Omental fat pad (tissue), 4 donors: ENCODE measurements around the gene STAM2. TPM values are rescaled to one million over a fixed set of nuclear protein-coding genes. Genes with fewer than 3 reads are reported as not detected.

Experiments
- ATAC-seq: fragments of 150-250 bp; one replicate; pipeline ENCODE4 v1.9.1; 2016; ENCODE audit warnings: mild to moderate bottlenecking, moderate library complexity; ENCODE audit not compliant: low FRiP score
- DNase-seq: peaks from one replicate; pipeline ENCODE4 v3.0.0-alpha.2; 2019; ENCODE audit warnings: low spot score
- total RNA-seq, 4 donors: library from RNA; depleted of rRNA; stranded (reverse); fragments of >200 nt; gene quantifications; one replicate each; pipeline ENCODE4 v1.1.0, GENCODE V29; 2016
- TF ChIP-seq, protein P1 (sequence below), 3 donors: fragments of 450-650 bp; IDR thresholded peaks; one replicate each; pipeline ENCODE4 v1.5.1; 2016 to 2017; ENCODE audit warnings: antibody characterized with exemption in 3 of 3, mild to moderate bottlenecking in 3 of 3, moderate library complexity in 2 of 3

The STAM2 gene
- total RNA-seq, 4 donors from 2014 or later = 23.9 to 47.8 (median 33.4) TPM

DNA sequence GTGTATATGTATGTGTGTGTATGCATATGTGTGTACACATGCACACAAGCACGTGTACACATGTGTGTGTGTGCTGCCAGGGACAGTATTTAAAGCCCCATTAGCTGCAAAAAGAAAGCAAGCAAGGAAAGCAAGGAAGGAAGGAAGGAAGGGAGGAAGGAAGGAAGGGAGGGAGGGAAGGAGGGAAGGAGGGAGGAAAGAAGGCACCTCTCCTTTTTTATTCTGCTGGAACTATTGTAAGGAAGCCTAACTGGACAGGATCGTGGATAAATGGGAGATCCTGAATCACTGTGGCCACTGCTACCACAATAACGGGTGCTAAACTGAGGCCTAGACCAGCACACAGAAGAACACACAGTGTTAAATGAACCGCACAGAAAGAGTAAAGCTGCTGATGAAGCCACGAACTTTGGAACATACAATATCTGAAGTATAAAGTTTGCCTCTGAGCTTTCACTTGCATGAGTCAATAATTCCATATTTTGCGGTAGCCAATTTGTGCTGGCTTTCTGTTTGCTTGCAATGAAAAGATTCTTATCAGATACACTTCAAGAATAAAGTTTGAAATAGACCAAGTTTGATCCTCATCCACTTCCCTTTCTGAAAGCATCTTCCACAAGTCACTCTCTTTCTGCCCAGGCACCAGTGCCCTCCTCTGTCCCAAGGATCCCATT lies 92.2 kb downstream of the STAM2 start:
- no peak for ATAC-seq
- no peak for DNase-seq
- TF ChIP-seq, protein P1, sequence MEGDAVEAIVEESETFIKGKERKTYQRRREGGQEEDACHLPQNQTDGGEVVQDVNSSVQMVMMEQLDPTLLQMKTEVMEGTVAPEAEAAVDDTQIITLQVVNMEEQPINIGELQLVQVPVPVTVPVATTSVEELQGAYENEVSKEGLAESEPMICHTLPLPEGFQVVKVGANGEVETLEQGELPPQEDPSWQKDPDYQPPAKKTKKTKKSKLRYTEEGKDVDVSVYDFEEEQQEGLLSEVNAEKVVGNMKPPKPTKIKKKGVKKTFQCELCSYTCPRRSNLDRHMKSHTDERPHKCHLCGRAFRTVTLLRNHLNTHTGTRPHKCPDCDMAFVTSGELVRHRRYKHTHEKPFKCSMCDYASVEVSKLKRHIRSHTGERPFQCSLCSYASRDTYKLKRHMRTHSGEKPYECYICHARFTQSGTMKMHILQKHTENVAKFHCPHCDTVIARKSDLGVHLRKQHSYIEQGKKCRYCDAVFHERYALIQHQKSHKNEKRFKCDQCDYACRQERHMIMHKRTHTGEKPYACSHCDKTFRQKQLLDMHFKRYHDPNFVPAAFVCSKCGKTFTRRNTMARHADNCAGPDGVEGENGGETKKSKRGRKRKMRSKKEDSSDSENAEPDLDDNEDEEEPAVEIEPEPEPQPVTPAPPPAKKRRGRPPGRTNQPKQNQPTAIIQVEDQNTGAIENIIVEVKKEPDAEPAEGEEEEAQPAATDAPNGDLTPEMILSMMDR (IDR thresholded peaks at IDR 0.05) = no peak

DNA sequence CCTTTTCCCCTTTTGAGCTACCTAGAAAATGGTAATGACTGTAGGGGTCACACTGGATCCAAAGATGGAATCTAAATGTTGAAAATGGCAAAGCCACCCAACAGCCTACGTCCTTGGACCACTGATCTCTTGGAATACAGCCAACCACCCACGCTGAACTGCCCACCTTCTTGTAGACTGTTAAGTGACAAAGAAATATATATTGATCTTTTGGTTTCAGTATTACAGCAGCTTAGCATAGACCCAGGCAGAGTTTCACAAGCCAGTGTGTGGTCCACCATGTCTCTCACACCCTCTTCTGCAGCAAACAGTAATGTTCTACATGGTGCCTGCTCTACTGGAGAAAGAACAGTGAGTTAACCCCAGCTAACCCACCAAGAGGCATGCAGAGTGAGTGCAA lies 96.9 kb downstream of the STAM2 start:
- DNase-seq (no peak), ATAC-seq (no peak)
- TF ChIP-seq, protein P1 (IDR thresholded peaks at IDR 0.05) = no peak

DNA sequence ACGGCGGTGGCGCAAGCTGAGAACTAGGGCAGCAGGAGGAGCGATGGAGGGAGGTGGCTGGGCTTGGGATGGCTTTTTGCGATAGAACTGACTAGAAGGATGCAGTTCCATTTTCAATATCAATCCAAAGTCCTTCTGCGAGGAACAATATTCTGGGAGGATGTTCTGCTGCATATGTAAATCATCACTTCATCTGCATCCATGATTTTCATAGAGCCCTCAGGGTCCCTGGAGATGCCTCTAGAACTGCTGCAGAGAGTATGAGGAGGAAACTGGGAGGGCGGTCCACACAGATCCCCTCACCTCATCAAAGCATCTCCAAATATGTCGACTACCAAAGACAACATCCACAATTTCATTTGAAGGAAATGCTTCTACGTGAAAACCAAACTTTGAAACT lies 97.5 kb downstream of the STAM2 start:
- DNase-seq = no peak
- TF ChIP-seq, protein P1 (IDR thresholded peaks at IDR 0.05) = no peak
- ATAC-seq = no peak

DNA sequence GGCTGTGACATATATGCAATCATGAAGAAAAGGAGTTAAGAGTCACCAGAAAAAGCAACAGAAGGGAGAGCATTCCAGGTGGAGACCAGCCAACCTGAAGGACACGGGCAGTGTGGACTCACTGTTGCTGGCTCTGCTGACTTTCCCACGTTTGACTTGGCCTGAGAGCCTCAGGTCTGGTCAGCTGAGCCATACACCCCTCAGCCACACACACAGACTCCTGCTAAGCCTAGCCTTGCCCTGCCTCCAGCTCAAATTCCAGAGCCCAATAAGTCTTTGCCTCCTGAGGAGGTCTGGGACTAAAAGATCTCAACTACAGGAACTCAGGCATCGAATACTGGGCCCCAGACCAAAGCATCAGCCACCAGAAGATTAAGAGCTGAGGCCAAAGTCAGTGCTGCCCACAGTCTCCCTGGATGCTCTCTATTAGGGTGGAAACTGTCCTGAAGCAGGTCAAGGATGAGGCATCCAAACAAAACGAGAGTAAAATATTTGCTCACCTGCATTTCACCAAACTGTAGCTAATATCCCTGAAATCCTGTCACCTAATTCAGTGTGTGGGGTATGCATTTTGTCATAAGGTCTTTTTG lies 100.0 kb downstream of the STAM2 start:
- ATAC-seq (no peak), DNase-seq (no peak)

DNA sequence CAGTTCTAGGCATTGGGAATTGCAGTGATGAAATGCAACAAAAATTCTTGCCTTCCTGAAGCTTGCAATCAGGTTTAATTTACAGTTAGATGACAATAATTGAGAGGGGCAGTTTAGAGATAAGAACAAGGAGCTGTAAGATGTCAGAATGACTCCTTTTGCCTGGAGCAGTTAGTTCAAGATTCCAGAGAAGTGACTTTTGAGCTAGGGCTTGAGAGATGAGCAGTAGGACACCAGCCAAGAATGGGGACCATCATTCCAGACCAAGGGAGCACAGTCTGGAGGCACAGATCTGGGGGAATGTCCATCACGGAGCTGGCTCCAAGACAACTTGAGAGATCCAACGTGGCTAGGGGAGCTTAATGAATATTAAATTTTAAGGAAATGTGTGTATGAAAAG lies 103.6 kb downstream of the STAM2 start:
- TF ChIP-seq, protein P1 (IDR thresholded peaks at IDR 0.05) = no peak
- ATAC-seq = no peak

More for the DNA sequence above, 100.0 kb downstream of the STAM2 start:
- TF ChIP-seq, protein P1 (IDR thresholded peaks at IDR 0.05) = no peak

DNA sequence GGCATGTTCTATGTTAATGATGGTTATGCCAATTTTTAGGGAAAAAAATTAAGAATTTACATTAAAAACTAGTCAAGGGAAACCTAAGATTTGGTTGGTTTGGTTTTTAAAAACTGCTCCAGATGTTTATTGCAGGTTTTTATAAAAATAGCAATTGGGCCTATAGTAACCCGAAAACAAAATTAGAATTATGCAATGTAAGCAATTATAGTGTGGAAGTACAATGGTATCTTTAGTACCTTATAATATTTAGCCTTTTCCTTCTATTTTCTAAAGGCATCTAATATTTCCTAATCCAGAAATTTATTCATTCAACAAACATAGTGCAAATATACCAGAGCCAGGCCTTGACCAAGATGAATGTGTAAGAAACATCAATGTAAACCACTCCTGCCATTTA lies 104.0 kb downstream of the STAM2 start:
- DNase-seq = no peak
- TF ChIP-seq, protein P1 (IDR thresholded peaks at IDR 0.05) = no peak
- no peak for ATAC-seq

More for the DNA sequence above, 103.6 kb downstream of the STAM2 start:
- no peak for DNase-seq

DNA sequence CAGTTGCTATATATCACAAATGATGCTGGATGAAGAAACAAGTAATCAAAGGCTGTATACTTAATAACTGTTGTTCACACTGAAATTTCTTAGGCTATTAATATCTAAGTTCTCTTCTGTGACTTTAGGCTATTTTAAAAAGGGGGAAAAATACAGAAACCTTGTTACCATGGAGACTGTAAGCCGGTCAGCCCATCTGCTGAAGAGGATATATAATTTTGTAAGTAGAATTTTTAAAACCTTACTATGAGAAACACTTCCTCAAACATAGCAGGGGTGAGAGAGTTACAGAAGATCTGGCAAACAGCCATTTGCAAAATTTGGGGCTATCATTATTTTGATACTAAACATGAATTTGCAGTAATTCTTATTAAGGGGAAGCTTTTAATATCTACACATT lies 104.5 kb downstream of the STAM2 start:
- DNase-seq (no peak), ATAC-seq (no peak)
- TF ChIP-seq, protein P1 (IDR thresholded peaks at IDR 0.05) = no peak
